ENCODE results near the gene MACROD2.

MACROD2 gene

DNA sequence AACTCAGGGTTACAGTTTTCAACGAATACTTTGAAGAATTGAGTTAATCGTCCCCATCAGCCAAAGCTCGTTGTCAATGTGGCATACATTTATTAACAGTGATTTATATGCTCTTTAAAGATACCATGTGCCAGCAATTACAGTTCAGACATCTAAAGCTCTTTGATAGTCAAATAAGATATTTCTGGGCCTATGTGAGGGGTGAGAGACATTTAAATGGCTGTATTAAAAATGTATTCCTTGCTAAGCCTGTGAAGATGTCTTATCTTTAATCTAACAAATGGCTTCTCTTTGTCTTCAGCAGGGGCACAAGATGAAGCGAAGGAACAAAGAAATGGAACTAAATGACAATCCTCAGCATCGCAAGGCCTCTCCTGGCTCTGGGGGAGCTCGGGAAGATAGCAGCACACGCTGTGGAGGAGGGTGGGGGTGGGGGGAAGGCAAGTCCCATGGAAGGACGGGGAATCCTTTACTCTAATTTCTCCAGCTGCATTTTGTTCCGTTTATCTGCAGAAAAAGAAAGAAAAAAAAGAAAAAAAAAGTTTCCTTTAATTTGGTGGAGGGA, 2054.3 kb downstream of the MACROD2 start:
- DNase-seq (ENCODE audit: extremely low spot score): no peak
- TF ChIP-seq, protein P1, sequence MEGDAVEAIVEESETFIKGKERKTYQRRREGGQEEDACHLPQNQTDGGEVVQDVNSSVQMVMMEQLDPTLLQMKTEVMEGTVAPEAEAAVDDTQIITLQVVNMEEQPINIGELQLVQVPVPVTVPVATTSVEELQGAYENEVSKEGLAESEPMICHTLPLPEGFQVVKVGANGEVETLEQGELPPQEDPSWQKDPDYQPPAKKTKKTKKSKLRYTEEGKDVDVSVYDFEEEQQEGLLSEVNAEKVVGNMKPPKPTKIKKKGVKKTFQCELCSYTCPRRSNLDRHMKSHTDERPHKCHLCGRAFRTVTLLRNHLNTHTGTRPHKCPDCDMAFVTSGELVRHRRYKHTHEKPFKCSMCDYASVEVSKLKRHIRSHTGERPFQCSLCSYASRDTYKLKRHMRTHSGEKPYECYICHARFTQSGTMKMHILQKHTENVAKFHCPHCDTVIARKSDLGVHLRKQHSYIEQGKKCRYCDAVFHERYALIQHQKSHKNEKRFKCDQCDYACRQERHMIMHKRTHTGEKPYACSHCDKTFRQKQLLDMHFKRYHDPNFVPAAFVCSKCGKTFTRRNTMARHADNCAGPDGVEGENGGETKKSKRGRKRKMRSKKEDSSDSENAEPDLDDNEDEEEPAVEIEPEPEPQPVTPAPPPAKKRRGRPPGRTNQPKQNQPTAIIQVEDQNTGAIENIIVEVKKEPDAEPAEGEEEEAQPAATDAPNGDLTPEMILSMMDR (IDR thresholded peaks at IDR 0.05; ENCODE audit: control extremely low read depth, extremely low read depth, low read depth, missing control alignments): no peak
- ChIA-PET POLR2A (no interaction called here), CTCF (interaction anchor here (0.9 to 1.3 kb wide), 2 partner anchors 15 to 27 kb away, joined by 3 read pairs; no protein-coding TSS in a partner anchor)

DNA sequence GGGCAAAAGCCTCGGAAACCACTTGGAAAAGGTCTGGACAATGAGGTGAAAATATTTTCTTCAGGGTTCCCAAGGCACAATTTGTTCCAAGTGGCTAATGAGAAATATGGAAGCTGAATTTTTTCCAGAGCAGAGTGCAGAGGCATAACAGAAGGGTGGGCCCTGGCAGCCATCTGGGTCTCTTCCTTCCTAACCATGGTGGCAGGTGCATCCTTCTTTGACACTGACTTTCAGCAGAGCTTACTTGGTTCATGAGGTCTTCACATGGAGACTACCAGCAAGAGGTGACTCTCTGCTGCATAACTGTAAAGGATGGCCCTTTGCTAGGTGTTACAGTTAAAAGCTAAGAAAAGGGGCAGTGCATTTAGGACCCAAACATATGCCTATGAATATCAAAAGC, 2055.1 kb downstream of the MACROD2 start:
- TF ChIP-seq, protein P1 (IDR thresholded peaks at IDR 0.05; ENCODE audit: control extremely low read depth, extremely low read depth, low read depth, missing control alignments): no peak
- POLR2A ChIA-PET: no interaction called here
- CTCF ChIA-PET: interaction anchor here (0.9 to 1.3 kb wide), 5 partner anchors 9 to 28 kb away, joined by 3 to 4 read pairs (median 3); no protein-coding TSS in a partner anchor
- no peak for DNase-seq (ENCODE audit: extremely low spot score)

DNA sequence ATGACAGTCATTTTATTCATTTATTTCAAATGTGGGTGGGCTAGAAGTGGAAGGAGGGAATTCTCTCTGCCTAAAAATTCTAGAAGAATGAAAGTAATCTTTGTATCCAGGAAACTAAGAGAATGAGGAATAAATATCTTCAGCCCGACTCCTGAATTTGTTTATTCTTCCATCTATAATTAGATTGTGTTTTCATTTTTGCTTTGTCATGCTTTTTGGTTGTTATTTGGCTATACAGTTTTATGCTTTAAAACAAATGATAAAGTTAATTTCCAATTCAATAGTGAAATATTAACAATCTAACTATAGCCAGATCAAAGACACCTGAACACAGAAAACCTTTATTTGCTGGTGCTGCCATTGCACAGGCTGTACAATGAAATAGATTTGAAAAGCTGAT, 2056.7 kb downstream of the MACROD2 start:
- TF ChIP-seq, protein P1 (IDR thresholded peaks at IDR 0.05; ENCODE audit: control extremely low read depth, extremely low read depth, low read depth, missing control alignments): no peak
- POLR2A ChIA-PET: no interaction called here
- CTCF ChIA-PET: no interaction called here
- DNase-seq (ENCODE audit: extremely low spot score): no peak

DNA sequence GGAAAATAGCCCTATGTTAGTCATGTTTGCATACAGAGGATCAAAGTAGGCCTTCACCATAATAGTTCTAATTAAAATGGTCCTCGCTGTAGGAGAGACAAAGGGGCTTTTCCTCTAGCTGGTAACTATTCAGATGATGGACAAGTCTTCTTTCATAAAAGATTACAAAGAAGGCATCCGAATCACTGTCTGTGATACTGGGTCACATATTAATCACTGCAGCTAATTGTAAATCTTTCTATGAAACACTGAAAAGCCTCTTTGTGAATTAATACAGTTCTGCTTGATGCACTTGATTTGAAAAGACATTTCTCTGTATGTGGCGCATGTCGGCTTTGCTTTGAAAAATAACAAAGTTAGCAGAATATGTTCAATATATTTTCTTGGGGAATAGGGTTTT, 2057.1 kb downstream of the MACROD2 start:
- POLR2A ChIA-PET: no interaction called here

DNA sequence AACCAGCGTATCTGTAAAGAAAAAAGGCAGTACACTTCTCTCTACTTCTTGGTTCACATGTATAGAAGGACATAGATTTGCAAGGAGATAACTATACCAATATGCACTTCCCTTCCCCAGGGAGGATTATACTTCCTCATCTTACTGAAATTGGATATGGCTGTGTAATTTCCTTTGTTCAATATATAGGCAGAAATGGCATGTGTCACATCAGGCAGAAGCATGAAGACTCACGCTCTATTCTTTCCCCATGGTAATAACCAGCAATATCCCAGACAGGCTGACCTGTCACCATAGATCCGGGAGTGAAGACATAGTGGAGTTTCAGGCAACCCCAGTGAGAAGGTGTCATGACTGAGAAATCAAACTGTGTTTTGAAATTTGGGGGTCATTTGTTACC, 2059.7 kb downstream of the MACROD2 start:
- TF ChIP-seq, protein P1 (IDR thresholded peaks at IDR 0.05; ENCODE audit: control extremely low read depth, extremely low read depth, low read depth, missing control alignments): no peak
- no peak for DNase-seq (ENCODE audit: extremely low spot score)
- ChIA-PET POLR2A (no interaction called here), CTCF (no interaction called here)

More for the DNA sequence above, 2057.1 kb downstream of the MACROD2 start:
- TF ChIP-seq, protein P1 (IDR thresholded peaks at IDR 0.05; ENCODE audit: control extremely low read depth, extremely low read depth, low read depth, missing control alignments): no peak
- DNase-seq (ENCODE audit: extremely low spot score): no peak
- CTCF ChIA-PET: no interaction called here

DNA sequence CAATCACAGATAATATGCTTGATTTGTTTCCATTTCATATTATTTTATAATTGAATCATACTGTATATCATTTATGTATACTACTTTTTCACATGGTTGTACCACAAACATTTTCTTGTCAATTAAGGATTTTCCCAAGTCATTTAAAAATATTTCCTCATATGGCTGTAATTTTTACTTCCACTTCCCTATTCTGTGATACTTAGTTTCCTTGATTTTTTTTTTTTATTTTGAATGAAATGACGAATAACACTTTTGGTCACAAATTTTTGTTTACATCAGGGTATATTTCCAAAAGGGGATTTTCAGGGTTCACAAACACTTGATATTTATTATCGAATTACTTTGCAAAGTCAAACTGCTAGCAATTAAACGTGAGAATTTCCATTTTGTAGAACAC, 2062.3 kb downstream of the MACROD2 start:
- POLR2A ChIA-PET: no interaction called here
- CTCF ChIA-PET: no interaction called here
- no peak for DNase-seq (ENCODE audit: extremely low spot score)
- TF ChIP-seq, protein P1 (IDR thresholded peaks at IDR 0.05; ENCODE audit: control extremely low read depth, extremely low read depth, low read depth, missing control alignments): no peak
